Rectal smooth muscle tissue (tissue), 1 donor: ENCODE data around the gene ADCY3.
"Not testable (repeated sequence)": the region's sequence is repeated elsewhere in the genome, so short reads cannot be mapped to it uniquely, and the experiment has no call there.

Experiments
- H3K27ac ChIP-seq: one replicate; pipeline ENCODE4 v1.7.0; 2013; ENCODE audit warnings: low read depth, low read length, inconsistent platforms
- H3K27me3 ChIP-seq: one replicate; pipeline ENCODE4 v1.7.0; 2013; ENCODE audit warnings: low read length; ENCODE audit not compliant: control insufficient read depth, insufficient read depth
- H3K36me3 ChIP-seq: one replicate; pipeline ENCODE4 v1.7.0; 2013; ENCODE audit warnings: low read length; ENCODE audit not compliant: control insufficient read depth, insufficient read depth
- H3K4me1 ChIP-seq: one replicate; pipeline ENCODE4 v1.7.0; 2013; ENCODE audit warnings: low read length; ENCODE audit not compliant: control insufficient read depth, insufficient read depth
- H3K4me3 ChIP-seq: one replicate; pipeline ENCODE4 v1.7.0; 2013; ENCODE audit warnings: low read length
- H3K9ac ChIP-seq: one replicate; pipeline ENCODE4 v1.7.0; 2013; ENCODE audit warnings: low read length

Gene ADCY3

GRCh38 chr2:24815171-24815570 lies 104.9 kb downstream of the ADCY3 start:
- Histone ChIP-seq H3K36me3 (peaks cover 2% of the 10 kb centered on the region), H3K27me3 (no peaks in the 10 kb centered on the region), H3K9ac (no peak overlapping the region), H3K27ac (no peak overlapping the region), H3K4me1 (no peaks in the 10 kb centered on the region), H3K4me3 (no peak overlapping the region)

GRCh38 chr2:24814516-24814915 lies 105.5 kb downstream of the ADCY3 start:
- Histone ChIP-seq H3K4me1 (no peaks in the 10 kb centered on the region), H3K4me3 (no peak overlapping the region), H3K36me3 (peaks cover 2% of the 10 kb centered on the region), H3K27me3 (no peaks in the 10 kb centered on the region), H3K9ac (no peak overlapping the region), H3K27ac (no peak overlapping the region)

GRCh38 chr2:24813691-24814137 lies 106.3 kb downstream of the ADCY3 start:
- Histone ChIP-seq H3K36me3 (no peaks in the 10 kb centered on the region), H3K27ac (no peak overlapping the region), H3K4me1 (no peaks in the 10 kb centered on the region), H3K4me3 (no peak overlapping the region), H3K9ac (no peak overlapping the region), H3K27me3 (no peaks in the 10 kb centered on the region)

GRCh38 chr2:24809316-24810007 lies 110.6 kb downstream of the ADCY3 start:
- Histone ChIP-seq H3K36me3 (no peaks in the 10 kb centered on the region), H3K27ac (no peak overlapping the region), H3K27me3 (no peaks in the 10 kb centered on the region)

GRCh38 chr2:24806661-24807036 lies 113.4 kb downstream of the ADCY3 start:
- Histone ChIP-seq H3K36me3 (no peaks in the 10 kb centered on the region), H3K4me1 (no peaks in the 10 kb centered on the region), H3K27me3 (no peaks in the 10 kb centered on the region), H3K9ac (no peak overlapping the region), H3K4me3 (no peak overlapping the region), H3K27ac (no peak overlapping the region)

More at GRCh38 chr2:24809316-24810007, 110.6 kb downstream of the ADCY3 start:
- Histone ChIP-seq H3K4me1 (no peaks in the 10 kb centered on the region), H3K4me3 (no peak overlapping the region), H3K9ac (no peak overlapping the region)

- H3K9ac ChIP-seq, result not testable (repeated sequence)
Measured at GRCh38 chr2:24805811-24806660, 114.0 kb downstream of the ADCY3 start.

GRCh38 chr2:24800487-24800886 lies 119.5 kb downstream of the ADCY3 start:
- H3K9ac ChIP-seq, H3K4me3 ChIP-seq, H3K36me3 ChIP-seq, H3K27ac ChIP-seq, H3K4me1 ChIP-seq, H3K27me3 ChIP-seq: not testable (repeated sequence)

More at GRCh38 chr2:24805811-24806660, 114.0 kb downstream of the ADCY3 start:
- not testable (repeated sequence) for H3K27ac ChIP-seq, H3K4me1 ChIP-seq, H3K27me3 ChIP-seq, H3K4me3 ChIP-seq, H3K36me3 ChIP-seq

GRCh38 chr2:24797644-24798043 lies 122.4 kb downstream of the ADCY3 start:
- H3K4me3 ChIP-seq, result no peak overlapping the region
- H3K27ac ChIP-seq, result no peak overlapping the region
- H3K36me3 ChIP-seq, result no peaks in the 10 kb centered on the region
- no peaks in the 10 kb centered on the region for H3K4me1 ChIP-seq
- H3K9ac ChIP-seq, result no peak overlapping the region
- no peaks in the 10 kb centered on the region for H3K27me3 ChIP-seq

- Histone ChIP-seq H3K9ac (peak overlapping the region; percentile 13), H3K4me3 (peak overlapping the region; percentile 82), H3K36me3 (no peaks in the 10 kb centered on the region), H3K27me3 (no peaks in the 10 kb centered on the region), H3K4me1 (no peaks in the 10 kb centered on the region), H3K27ac (no peak overlapping the region)
Measured at GRCh38 chr2:24793761-24794435, 126.1 kb downstream of the ADCY3 start.

GRCh38 chr2:24792874-24793760 lies 126.9 kb downstream of the ADCY3 start, which contains the start of the genes CENPO and PTRHD1:
TSS of gene CENPO (plus strand) at chr2:24793425. CDS start at chr2:24793920, 495 bp downstream.
TSS of gene PTRHD1 (minus strand) at chr2:24793391. CDS start at chr2:24793377, 14 bp downstream.
- H3K27me3 ChIP-seq, result no peaks in the 10 kb centered on the region
- H3K36me3 ChIP-seq, result no peaks in the 10 kb centered on the region
- peak within 1 kb of the TSS; percentile 100 for H3K27ac ChIP-seq
- H3K4me3 ChIP-seq, result peak within 1 kb of the TSS; percentile 82
- no peaks in the 10 kb centered on the region for H3K4me1 ChIP-seq
- peak within 1 kb of the TSS; percentile 87 for H3K9ac ChIP-seq

GRCh38 chr2:24792542-24792873 lies 127.5 kb downstream of the ADCY3 start:
- Histone ChIP-seq H3K27me3 (no peaks in the 10 kb centered on the region), H3K27ac (peak overlapping the region; percentile 100), H3K4me1 (no peaks in the 10 kb centered on the region)

More at GRCh38 chr2:24792542-24792873, 127.5 kb downstream of the ADCY3 start:
- H3K9ac ChIP-seq, result peak overlapping the region; percentile 64
- H3K4me3 ChIP-seq, result peak overlapping the region; percentile 82
- H3K36me3 ChIP-seq, result no peaks in the 10 kb centered on the region
